ENCODE measurements around the gene BTRC. TPM values are rescaled to one million over a fixed set of nuclear protein-coding genes. Genes with fewer than 3 reads are reported as not detected.

Gene BTRC
- total RNA-seq, 3 donors from 2014 or later (not counting 1 experiment from before 2014, with no cell fraction given) = 13.5 to 22.8 (median 15.2) TPM

DNA sequence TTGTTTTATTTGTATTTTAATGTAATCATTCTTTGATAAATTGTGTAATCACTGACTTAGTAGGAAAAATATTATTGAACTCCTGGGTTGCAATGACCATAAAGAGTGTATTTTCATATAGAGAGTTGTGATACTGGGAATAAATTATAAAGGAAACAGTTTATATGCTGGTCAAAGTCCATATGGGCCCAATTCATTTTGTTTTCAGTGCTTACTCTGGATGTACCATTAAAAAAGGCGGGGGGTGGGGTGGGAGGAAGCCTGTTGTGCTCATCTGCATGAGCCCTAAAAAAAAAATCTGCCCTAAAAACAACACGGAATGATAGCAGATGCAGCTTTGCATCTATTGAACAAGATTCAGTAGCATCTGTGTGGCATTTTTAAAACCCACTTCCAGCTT is 114.2 kb downstream of the BTRC start:
- H3K27ac Mint-ChIP-seq = no peak overlapping the region
- WGBS (ENCODE audit: insufficient coverage) = 94% methylated on average over 2 of the region's 2 CpGs

DNA sequence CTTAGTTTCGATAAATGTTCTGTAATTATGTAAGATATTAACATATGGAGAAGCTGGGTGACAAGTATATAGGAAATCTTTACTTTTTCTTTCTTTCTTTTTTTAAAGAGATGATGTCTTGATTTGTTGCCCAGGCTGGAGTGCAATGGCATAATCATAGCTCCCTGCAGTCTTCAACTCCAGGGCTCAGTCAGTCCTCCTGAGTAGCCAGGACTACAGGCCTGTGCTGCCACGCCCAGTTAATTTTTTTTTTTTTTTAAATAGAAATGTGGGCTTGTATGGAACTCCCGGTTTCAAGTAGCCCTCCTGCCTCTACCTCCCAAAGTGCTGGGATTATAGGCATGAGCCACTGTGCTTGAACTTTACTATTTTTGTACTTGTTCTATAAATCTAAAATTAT is 122.4 kb downstream of the BTRC start:
- Histone ChIP-seq H3K27ac (ENCODE audit: low read length) (no peak overlapping the region), H3K4me1 (ENCODE audit: control insufficient read depth, insufficient read depth, low read length) (no peaks in the 10 kb centered on the region), H3K9me3 (ENCODE audit: control insufficient read depth, insufficient read depth, low read length) (no peaks in the 10 kb centered on the region), H3K27me3 (ENCODE audit: control insufficient read depth, insufficient read depth, low read length) (no peaks in the 10 kb centered on the region), H3K4me3 (ENCODE audit: low read length) (no peak overlapping the region), H3K36me3 (ENCODE audit: control insufficient read depth, insufficient read depth, low read length) (peaks cover 1% of the 10 kb centered on the region)
- ATAC-seq (no peak), DNase-seq (no peak)
- H3K4me3 Mint-ChIP-seq = no peak overlapping the region
- intact Hi-C loops (cut with micrococcal nuclease) = no loop called here
- no peaks in the 10 kb centered on the region for H3K9me3 Mint-ChIP-seq
- 100% methylated on average over 1 of the region's 3 CpGs for WGBS (ENCODE audit: insufficient coverage)
- H3K36me3 Mint-ChIP-seq = no peaks in the 10 kb centered on the region
- TF ChIP-seq, protein P1, sequence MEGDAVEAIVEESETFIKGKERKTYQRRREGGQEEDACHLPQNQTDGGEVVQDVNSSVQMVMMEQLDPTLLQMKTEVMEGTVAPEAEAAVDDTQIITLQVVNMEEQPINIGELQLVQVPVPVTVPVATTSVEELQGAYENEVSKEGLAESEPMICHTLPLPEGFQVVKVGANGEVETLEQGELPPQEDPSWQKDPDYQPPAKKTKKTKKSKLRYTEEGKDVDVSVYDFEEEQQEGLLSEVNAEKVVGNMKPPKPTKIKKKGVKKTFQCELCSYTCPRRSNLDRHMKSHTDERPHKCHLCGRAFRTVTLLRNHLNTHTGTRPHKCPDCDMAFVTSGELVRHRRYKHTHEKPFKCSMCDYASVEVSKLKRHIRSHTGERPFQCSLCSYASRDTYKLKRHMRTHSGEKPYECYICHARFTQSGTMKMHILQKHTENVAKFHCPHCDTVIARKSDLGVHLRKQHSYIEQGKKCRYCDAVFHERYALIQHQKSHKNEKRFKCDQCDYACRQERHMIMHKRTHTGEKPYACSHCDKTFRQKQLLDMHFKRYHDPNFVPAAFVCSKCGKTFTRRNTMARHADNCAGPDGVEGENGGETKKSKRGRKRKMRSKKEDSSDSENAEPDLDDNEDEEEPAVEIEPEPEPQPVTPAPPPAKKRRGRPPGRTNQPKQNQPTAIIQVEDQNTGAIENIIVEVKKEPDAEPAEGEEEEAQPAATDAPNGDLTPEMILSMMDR (IDR thresholded peaks at IDR 0.05) = no peak
- H3K27me3 Mint-ChIP-seq (ENCODE audit: low read depth in 2 of 2) = no peaks in the 10 kb centered on the region
- H3K4me1 Mint-ChIP-seq = peaks cover 0 to 5% of the 10 kb centered on the region in 2 donors
- H3K27ac Mint-ChIP-seq = no peak overlapping the region

More for the DNA sequence above, 114.2 kb downstream of the BTRC start:
- ATAC-seq = no peak
- Histone ChIP-seq H3K4me1 (ENCODE audit: control insufficient read depth, insufficient read depth, low read length) (no peaks in the 10 kb centered on the region), H3K4me3 (ENCODE audit: low read length) (no peak overlapping the region), H3K27ac (ENCODE audit: low read length) (no peak overlapping the region), H3K36me3 (ENCODE audit: control insufficient read depth, insufficient read depth, low read length) (no peaks in the 10 kb centered on the region), H3K27me3 (ENCODE audit: control insufficient read depth, insufficient read depth, low read length) (no peaks in the 10 kb centered on the region), H3K9me3 (ENCODE audit: control insufficient read depth, insufficient read depth, low read length) (no peaks in the 10 kb centered on the region)
- Mint-ChIP-seq H3K4me1 (peaks cover 6 to 7% of the 10 kb centered on the region in 2 donors), H3K27me3 (ENCODE audit: low read depth in 2 of 2) (no peaks in the 10 kb centered on the region), H3K36me3 (no peaks in the 10 kb centered on the region), H3K4me3 (no peak overlapping the region), H3K9me3 (no peaks in the 10 kb centered on the region)
- intact Hi-C loops (cut with micrococcal nuclease) = loop anchor here (5.0 kb wide), 1 partner anchor 166 kb away; no protein-coding TSS in a partner anchor
- DNase-seq = no peak
- TF ChIP-seq, protein P1 (IDR thresholded peaks at IDR 0.05) = no peak

DNA sequence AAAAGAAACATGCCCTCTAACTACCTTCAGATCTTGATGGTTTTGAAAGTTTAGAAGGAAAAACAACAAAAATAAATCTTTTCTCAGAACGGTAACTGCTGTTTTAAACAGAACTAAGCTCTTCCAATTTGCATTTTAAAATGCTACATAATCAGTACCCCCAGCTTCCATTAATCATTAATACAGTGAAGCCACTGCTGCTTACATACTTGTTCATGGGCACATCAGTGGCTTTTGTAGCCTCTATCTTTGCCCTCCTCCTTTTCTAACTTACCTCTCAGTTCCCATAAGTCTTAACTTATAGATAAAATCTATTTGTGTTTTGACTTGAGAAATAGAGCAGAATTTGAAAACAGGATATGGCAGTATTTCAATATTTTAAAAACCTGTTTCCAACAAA is 125.0 kb downstream of the BTRC start:
- H3K36me3 ChIP-seq (ENCODE audit: control insufficient read depth, insufficient read depth, low read length) = peaks cover 1% of the 10 kb centered on the region
- no peak overlapping the region for H3K27ac ChIP-seq (ENCODE audit: low read length)
- H3K9me3 ChIP-seq (ENCODE audit: control insufficient read depth, insufficient read depth, low read length) = no peaks in the 10 kb centered on the region
- H3K4me3 ChIP-seq (ENCODE audit: low read length) = no peak overlapping the region
- ATAC-seq (no peak), DNase-seq (no peak)
- H3K4me1 Mint-ChIP-seq = peaks cover 0 to 5% of the 10 kb centered on the region in 2 donors
- 100% methylated on average over 1 of the region's 1 CpG for WGBS (ENCODE audit: insufficient coverage)
- no peaks in the 10 kb centered on the region for H3K27me3 Mint-ChIP-seq (ENCODE audit: low read depth in 2 of 2)
- intact Hi-C loops (cut with micrococcal nuclease) = no loop called here
- no peaks in the 10 kb centered on the region for H3K36me3 Mint-ChIP-seq
- no peak overlapping the region for H3K27ac Mint-ChIP-seq
- TF ChIP-seq, protein P1 (IDR thresholded peaks at IDR 0.05) = no peak
- H3K9me3 Mint-ChIP-seq = no peaks in the 10 kb centered on the region
- H3K27me3 ChIP-seq (ENCODE audit: control insufficient read depth, insufficient read depth, low read length) = no peaks in the 10 kb centered on the region
- no peak overlapping the region for H3K4me3 Mint-ChIP-seq
- no peaks in the 10 kb centered on the region for H3K4me1 ChIP-seq (ENCODE audit: control insufficient read depth, insufficient read depth, low read length)

DNA sequence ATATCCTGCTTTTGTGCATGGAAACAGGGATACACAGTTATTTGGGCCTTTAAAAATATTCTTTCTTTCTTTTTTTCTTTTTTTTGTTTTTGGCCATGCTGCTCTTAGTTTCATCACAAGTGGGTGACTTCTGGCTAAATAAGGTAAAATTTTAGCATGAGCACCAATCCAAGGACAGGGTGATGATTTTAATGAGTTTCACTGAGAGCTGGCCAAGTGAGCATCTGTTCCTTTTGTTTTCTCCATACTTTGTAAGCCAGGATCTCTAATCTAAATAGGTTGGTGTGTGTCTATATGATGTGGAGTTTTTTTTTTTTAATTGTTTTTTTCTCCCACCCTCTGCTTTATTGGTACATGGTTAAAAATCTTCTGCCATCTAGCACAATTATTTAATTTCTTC is 127.3 kb downstream of the BTRC start:
- ATAC-seq (no peak), DNase-seq (no peak)
- H3K27ac Mint-ChIP-seq = no peak overlapping the region
- no peaks in the 10 kb centered on the region for H3K9me3 Mint-ChIP-seq
- Histone ChIP-seq H3K4me1 (ENCODE audit: control insufficient read depth, insufficient read depth, low read length) (no peaks in the 10 kb centered on the region), H3K9me3 (ENCODE audit: control insufficient read depth, insufficient read depth, low read length) (no peaks in the 10 kb centered on the region), H3K27ac (ENCODE audit: low read length) (no peak overlapping the region), H3K4me3 (ENCODE audit: low read length) (no peak overlapping the region), H3K27me3 (ENCODE audit: control insufficient read depth, insufficient read depth, low read length) (no peaks in the 10 kb centered on the region), H3K36me3 (ENCODE audit: control insufficient read depth, insufficient read depth, low read length) (peaks cover 1% of the 10 kb centered on the region)
- H3K4me3 Mint-ChIP-seq = no peak overlapping the region
- no peaks in the 10 kb centered on the region for H3K36me3 Mint-ChIP-seq
- H3K4me1 Mint-ChIP-seq = peaks cover 0 to 9% of the 10 kb centered on the region in 2 donors
- TF ChIP-seq, protein P1 (IDR thresholded peaks at IDR 0.05) = no peak
- intact Hi-C loops (cut with micrococcal nuclease) = no loop called here
- no peaks in the 10 kb centered on the region for H3K27me3 Mint-ChIP-seq (ENCODE audit: low read depth in 2 of 2)

All from natural killer cell (primary cell).